H1 (cell line): ENCODE results near the gene SPEM1. TPM values are rescaled to one million over a fixed set of nuclear protein-coding genes. Genes with fewer than 3 reads are reported as not detected.

Experiments used
- JUND ChIP-seq: IDR thresholded peaks from 2 replicates; pipeline ENCODE4 v1.6.1; 2011; ENCODE audit warnings: mild to moderate bottlenecking, improper control_type of control experiment, low read length
- PHF8 ChIP-seq: fragments of 200-600 bp; sonication (generic); conservative IDR thresholded peaks from 2 replicates; pipeline ENCODE4 v1.7.1; 2012; ENCODE audit warnings: low read depth, mild to moderate bottlenecking, inconsistent platforms, low read length, moderate library complexity
- polyA plus RNA-seq, 7 experiments: library from polyadenylated mRNA; depleted of rRNA in 3 of 7; stranded (reverse) in 5 of 7; unstranded in 2 of 7; fragments of >200 nt in 5 of 7; fragments of 200-250 nt in 2 of 7; gene quantifications; 1 replicate in 5 of 7; 2 replicates in 1 of 7; 4 replicates in 1 of 7; pipeline versions ENCODE4 v1.2.1 to v1.2.3, GENCODE V29; 2011 to 2013; ENCODE audit warnings: missing spikeins in 2 of 7, mixed read lengths in 2 of 7
- total RNA-seq: library from RNA; stranded (reverse); fragmentation: NEBNext Ultra II Directional; extraction: Animal tissue kit (Norgen Biotek cat#: 25700); gene quantifications from 2 replicates; pipeline ENCODE4 v1.2.1, GENCODE V29; 2021
- TF ChIP-seq, protein P1 (sequence below): fragments of 300-600 bp; sonication (generic); IDR thresholded peaks from 2 replicates; pipeline ENCODE4 v1.7.1; 2012; ENCODE audit warnings: low read length, moderate library complexity, mild to moderate bottlenecking, inconsistent platforms; ENCODE audit not compliant: insufficient replicate concordance
- TF ChIP-seq, protein P2 (sequence below): IDR thresholded peaks from 2 replicates; pipeline ENCODE4 v1.6.1; 2011; ENCODE audit warnings: low read length, improper control_type of control experiment
- TF ChIP-seq, protein P3 (sequence below), 3 experiments: IDR thresholded peaks; 1 replicate in 2 of 3; 2 replicates in 1 of 3; pipeline versions ENCODE4 v1.5.1 to v1.6.1; 2011; ENCODE audit warnings: low read length in 3 of 3, mild to moderate bottlenecking in 3 of 3, inconsistent platforms in 2 of 3, low read depth in 1 of 3, moderate library complexity in 1 of 3; ENCODE audit not compliant: insufficient read depth in 1 of 3; ENCODE audit errors: control extremely low read depth in 1 of 3

The SPEM1 gene
- total and polyA plus RNA-seq, 2 of the 8 experiments (the other 6 are each of a cell fraction or from before 2014, with no cell fraction given), result not detected

DNA sequence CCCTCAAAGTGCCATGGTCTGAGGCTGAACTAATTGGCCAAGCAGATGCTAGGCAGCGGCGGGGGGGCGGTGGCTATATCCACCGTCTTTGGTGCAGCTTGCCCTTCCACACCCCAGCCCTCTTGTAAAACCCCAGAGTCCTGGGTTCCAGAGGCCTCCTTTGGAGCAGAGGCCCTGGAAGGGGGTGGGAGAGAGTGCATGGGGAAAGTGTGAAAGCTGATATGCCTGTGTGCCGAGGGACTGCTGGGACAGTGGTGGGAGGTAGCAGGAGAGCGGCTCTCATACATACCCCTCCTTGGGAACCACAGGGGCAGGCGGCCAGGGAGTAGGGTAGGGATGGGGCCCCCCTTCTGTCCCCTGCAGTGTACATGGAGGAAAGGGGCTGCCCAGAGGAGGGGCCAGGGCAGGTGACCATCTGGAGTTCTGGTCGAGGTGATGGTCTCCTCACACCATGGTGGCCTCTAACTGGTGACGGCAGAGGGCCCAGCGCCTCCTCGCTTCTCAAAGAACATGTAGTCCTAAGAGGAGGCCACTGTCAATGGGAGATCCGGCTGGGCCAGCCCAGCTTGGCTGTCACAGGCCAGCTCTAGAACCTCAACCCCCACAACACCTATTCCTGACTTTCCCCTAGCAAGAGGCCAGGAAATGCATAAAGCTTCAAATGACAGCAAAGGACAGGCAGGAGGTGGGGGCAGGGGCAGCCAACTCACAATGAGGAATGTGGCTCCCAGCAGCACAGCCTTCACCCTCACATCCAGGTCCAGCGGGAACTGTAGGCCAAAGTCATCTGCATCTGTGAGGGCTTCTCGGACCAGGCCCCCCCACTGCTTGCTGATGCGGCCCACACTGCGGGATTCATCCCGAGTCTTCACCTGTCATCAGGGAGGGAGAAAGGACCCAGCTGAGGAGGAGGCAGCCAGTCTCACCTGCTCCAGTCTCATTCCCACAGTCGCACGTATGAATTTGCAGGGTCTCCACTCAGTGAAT, 29.9 kb upstream of the SPEM1 start (continued):
- TF ChIP-seq, protein P1, sequence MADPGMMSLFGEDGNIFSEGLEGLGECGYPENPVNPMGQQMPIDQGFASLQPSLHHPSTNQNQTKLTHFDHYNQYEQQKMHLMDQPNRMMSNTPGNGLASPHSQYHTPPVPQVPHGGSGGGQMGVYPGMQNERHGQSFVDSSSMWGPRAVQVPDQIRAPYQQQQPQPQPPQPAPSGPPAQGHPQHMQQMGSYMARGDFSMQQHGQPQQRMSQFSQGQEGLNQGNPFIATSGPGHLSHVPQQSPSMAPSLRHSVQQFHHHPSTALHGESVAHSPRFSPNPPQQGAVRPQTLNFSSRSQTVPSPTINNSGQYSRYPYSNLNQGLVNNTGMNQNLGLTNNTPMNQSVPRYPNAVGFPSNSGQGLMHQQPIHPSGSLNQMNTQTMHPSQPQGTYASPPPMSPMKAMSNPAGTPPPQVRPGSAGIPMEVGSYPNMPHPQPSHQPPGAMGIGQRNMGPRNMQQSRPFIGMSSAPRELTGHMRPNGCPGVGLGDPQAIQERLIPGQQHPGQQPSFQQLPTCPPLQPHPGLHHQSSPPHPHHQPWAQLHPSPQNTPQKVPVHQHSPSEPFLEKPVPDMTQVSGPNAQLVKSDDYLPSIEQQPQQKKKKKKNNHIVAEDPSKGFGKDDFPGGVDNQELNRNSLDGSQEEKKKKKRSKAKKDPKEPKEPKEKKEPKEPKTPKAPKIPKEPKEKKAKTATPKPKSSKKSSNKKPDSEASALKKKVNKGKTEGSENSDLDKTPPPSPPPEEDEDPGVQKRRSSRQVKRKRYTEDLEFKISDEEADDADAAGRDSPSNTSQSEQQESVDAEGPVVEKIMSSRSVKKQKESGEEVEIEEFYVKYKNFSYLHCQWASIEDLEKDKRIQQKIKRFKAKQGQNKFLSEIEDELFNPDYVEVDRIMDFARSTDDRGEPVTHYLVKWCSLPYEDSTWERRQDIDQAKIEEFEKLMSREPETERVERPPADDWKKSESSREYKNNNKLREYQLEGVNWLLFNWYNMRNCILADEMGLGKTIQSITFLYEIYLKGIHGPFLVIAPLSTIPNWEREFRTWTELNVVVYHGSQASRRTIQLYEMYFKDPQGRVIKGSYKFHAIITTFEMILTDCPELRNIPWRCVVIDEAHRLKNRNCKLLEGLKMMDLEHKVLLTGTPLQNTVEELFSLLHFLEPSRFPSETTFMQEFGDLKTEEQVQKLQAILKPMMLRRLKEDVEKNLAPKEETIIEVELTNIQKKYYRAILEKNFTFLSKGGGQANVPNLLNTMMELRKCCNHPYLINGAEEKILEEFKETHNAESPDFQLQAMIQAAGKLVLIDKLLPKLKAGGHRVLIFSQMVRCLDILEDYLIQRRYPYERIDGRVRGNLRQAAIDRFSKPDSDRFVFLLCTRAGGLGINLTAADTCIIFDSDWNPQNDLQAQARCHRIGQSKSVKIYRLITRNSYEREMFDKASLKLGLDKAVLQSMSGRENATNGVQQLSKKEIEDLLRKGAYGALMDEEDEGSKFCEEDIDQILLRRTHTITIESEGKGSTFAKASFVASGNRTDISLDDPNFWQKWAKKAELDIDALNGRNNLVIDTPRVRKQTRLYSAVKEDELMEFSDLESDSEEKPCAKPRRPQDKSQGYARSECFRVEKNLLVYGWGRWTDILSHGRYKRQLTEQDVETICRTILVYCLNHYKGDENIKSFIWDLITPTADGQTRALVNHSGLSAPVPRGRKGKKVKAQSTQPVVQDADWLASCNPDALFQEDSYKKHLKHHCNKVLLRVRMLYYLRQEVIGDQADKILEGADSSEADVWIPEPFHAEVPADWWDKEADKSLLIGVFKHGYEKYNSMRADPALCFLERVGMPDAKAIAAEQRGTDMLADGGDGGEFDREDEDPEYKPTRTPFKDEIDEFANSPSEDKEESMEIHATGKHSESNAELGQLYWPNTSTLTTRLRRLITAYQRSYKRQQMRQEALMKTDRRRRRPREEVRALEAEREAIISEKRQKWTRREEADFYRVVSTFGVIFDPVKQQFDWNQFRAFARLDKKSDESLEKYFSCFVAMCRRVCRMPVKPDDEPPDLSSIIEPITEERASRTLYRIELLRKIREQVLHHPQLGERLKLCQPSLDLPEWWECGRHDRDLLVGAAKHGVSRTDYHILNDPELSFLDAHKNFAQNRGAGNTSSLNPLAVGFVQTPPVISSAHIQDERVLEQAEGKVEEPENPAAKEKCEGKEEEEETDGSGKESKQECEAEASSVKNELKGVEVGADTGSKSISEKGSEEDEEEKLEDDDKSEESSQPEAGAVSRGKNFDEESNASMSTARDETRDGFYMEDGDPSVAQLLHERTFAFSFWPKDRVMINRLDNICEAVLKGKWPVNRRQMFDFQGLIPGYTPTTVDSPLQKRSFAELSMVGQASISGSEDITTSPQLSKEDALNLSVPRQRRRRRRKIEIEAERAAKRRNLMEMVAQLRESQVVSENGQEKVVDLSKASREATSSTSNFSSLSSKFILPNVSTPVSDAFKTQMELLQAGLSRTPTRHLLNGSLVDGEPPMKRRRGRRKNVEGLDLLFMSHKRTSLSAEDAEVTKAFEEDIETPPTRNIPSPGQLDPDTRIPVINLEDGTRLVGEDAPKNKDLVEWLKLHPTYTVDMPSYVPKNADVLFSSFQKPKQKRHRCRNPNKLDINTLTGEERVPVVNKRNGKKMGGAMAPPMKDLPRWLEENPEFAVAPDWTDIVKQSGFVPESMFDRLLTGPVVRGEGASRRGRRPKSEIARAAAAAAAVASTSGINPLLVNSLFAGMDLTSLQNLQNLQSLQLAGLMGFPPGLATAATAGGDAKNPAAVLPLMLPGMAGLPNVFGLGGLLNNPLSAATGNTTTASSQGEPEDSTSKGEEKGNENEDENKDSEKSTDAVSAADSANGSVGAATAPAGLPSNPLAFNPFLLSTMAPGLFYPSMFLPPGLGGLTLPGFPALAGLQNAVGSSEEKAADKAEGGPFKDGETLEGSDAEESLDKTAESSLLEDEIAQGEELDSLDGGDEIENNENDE, result no peak
- TF ChIP-seq PHF8 (no peak), JUND (no peak)
- TF ChIP-seq, protein P2, sequence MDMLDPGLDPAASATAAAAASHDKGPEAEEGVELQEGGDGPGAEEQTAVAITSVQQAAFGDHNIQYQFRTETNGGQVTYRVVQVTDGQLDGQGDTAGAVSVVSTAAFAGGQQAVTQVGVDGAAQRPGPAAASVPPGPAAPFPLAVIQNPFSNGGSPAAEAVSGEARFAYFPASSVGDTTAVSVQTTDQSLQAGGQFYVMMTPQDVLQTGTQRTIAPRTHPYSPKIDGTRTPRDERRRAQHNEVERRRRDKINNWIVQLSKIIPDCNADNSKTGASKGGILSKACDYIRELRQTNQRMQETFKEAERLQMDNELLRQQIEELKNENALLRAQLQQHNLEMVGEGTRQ, result no peak
- TF ChIP-seq, protein P3, sequence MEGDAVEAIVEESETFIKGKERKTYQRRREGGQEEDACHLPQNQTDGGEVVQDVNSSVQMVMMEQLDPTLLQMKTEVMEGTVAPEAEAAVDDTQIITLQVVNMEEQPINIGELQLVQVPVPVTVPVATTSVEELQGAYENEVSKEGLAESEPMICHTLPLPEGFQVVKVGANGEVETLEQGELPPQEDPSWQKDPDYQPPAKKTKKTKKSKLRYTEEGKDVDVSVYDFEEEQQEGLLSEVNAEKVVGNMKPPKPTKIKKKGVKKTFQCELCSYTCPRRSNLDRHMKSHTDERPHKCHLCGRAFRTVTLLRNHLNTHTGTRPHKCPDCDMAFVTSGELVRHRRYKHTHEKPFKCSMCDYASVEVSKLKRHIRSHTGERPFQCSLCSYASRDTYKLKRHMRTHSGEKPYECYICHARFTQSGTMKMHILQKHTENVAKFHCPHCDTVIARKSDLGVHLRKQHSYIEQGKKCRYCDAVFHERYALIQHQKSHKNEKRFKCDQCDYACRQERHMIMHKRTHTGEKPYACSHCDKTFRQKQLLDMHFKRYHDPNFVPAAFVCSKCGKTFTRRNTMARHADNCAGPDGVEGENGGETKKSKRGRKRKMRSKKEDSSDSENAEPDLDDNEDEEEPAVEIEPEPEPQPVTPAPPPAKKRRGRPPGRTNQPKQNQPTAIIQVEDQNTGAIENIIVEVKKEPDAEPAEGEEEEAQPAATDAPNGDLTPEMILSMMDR (IDR thresholded peaks at IDR 0.05; ENCODE audit: control extremely low read depth in 1 of 3, insufficient read depth in 1 of 3, low read depth in 1 of 3, low read length in 3 of 3), result no peak
